Measurements from ENCODE around the gene WDR18. TPM values are rescaled to one million over a fixed set of nuclear protein-coding genes. Genes with fewer than 3 reads are reported as not detected.
A peak's percentile ranks its signal among the peaks of the same experiment; 100 is the strongest.

The WDR18 gene
- total RNA-seq, 2 donors from 2014 or later, result 18.2 to 42.8 TPM

- no peak overlapping the region for H3K27ac Mint-ChIP-seq
- H3K4me1 Mint-ChIP-seq, result peaks cover 2% of the 10 kb centered on the region
- H3K4me3 Mint-ChIP-seq, result no peak overlapping the region
- no peaks in the 10 kb centered on the region for H3K9me3 ChIP-seq (ENCODE audit: control insufficient read depth, low read length, poor library complexity, severe bottlenecking)
- ATAC-seq (no peak), DNase-seq (no peak)
- no peaks in the 10 kb centered on the region for H3K27me3 Mint-ChIP-seq
- H3K36me3 Mint-ChIP-seq (ENCODE audit: low read depth), result peaks cover 2% of the 10 kb centered on the region
Measured at GRCh38 chr19:964761-965694, 19.1 kb upstream of the WDR18 start.

- H3K9me3 ChIP-seq (ENCODE audit: control insufficient read depth, low read length, poor library complexity, severe bottlenecking), result peaks cover 3% of the 10 kb centered on the region
- ATAC-seq (no peak), DNase-seq (no peak)
- Mint-ChIP-seq H3K4me1 (peaks cover 2% of the 10 kb centered on the region), H3K27ac (peak overlapping the region; percentile 16), H3K4me3 (peak overlapping the region; percentile 5), H3K36me3 (ENCODE audit: low read depth) (peaks cover 2% of the 10 kb centered on the region), H3K27me3 (no peaks in the 10 kb centered on the region)
Measured at GRCh38 chr19:966485-967088, 17.6 kb upstream of the WDR18 start.

GRCh38 chr19:970695-971094, 13.4 kb upstream of the WDR18 start:
- H3K36me3 Mint-ChIP-seq (ENCODE audit: low read depth), result peaks cover 3% of the 10 kb centered on the region
- no peak for DNase-seq
- H3K4me1 Mint-ChIP-seq, result no peaks in the 10 kb centered on the region
- H3K4me3 Mint-ChIP-seq, result peak overlapping the region; percentile 66
- H3K27me3 Mint-ChIP-seq, result no peaks in the 10 kb centered on the region
- H3K9me3 ChIP-seq (ENCODE audit: control insufficient read depth, low read length, poor library complexity, severe bottlenecking), result peaks cover 3% of the 10 kb centered on the region
- ATAC-seq, result no peak
- peak overlapping the region; percentile 27 for H3K27ac Mint-ChIP-seq

- DNase-seq, result no peak
- H3K4me3 Mint-ChIP-seq, result no peak overlapping the region
- peaks cover 3% of the 10 kb centered on the region for H3K36me3 Mint-ChIP-seq (ENCODE audit: low read depth)
- peaks cover 3% of the 10 kb centered on the region for H3K9me3 ChIP-seq (ENCODE audit: control insufficient read depth, low read length, poor library complexity, severe bottlenecking)
- no peak for ATAC-seq
- no peaks in the 10 kb centered on the region for H3K4me1 Mint-ChIP-seq
- no peaks in the 10 kb centered on the region for H3K27me3 Mint-ChIP-seq
- no peak overlapping the region for H3K27ac Mint-ChIP-seq
Measured at GRCh38 chr19:971795-972194, 12.3 kb upstream of the WDR18 start.

GRCh38 chr19:972281-972680, 11.9 kb upstream of the WDR18 start:
- H3K4me3 Mint-ChIP-seq, result no peak overlapping the region
- no peaks in the 10 kb centered on the region for H3K27me3 Mint-ChIP-seq
- peaks cover 3% of the 10 kb centered on the region for H3K36me3 Mint-ChIP-seq (ENCODE audit: low read depth)
- peaks cover 3% of the 10 kb centered on the region for H3K9me3 ChIP-seq (ENCODE audit: control insufficient read depth, low read length, poor library complexity, severe bottlenecking)
- DNase-seq (no peak), ATAC-seq (no peak)
- H3K4me1 Mint-ChIP-seq, result no peaks in the 10 kb centered on the region
- H3K27ac Mint-ChIP-seq, result no peak overlapping the region

- peaks cover 3% of the 10 kb centered on the region for H3K9me3 ChIP-seq (ENCODE audit: control insufficient read depth, low read length, poor library complexity, severe bottlenecking)
- Mint-ChIP-seq H3K4me1 (no peaks in the 10 kb centered on the region), H3K36me3 (ENCODE audit: low read depth) (peaks cover 3% of the 10 kb centered on the region), H3K4me3 (no peak overlapping the region), H3K27me3 (no peaks in the 10 kb centered on the region), H3K27ac (no peak overlapping the region)
- ATAC-seq (no peak), DNase-seq (no peak)
Measured at GRCh38 chr19:973726-974563, 10.2 kb upstream of the WDR18 start.

- ATAC-seq (no peak), DNase-seq (no peak)
- no peak overlapping the region for H3K4me3 Mint-ChIP-seq
- no peaks in the 10 kb centered on the region for H3K4me1 Mint-ChIP-seq
- H3K36me3 Mint-ChIP-seq (ENCODE audit: low read depth), result peaks cover 3% of the 10 kb centered on the region
- H3K9me3 ChIP-seq (ENCODE audit: control insufficient read depth, low read length, poor library complexity, severe bottlenecking), result peaks cover 3% of the 10 kb centered on the region
- H3K27me3 Mint-ChIP-seq, result no peaks in the 10 kb centered on the region
- no peak overlapping the region for H3K27ac Mint-ChIP-seq
Measured at GRCh38 chr19:974564-975257, 9.4 kb upstream of the WDR18 start.

- ATAC-seq, result no peak
- H3K9me3 ChIP-seq (ENCODE audit: control insufficient read depth, low read length, poor library complexity, severe bottlenecking), result no peaks in the 10 kb centered on the region
- Mint-ChIP-seq H3K4me3 (no peak overlapping the region), H3K27ac (no peak overlapping the region), H3K36me3 (ENCODE audit: low read depth) (peaks cover 3% of the 10 kb centered on the region), H3K4me1 (no peaks in the 10 kb centered on the region), H3K27me3 (no peaks in the 10 kb centered on the region)
- DNase-seq, result no peak
Measured at GRCh38 chr19:976476-976875, 7.7 kb upstream of the WDR18 start.

- H3K4me3 Mint-ChIP-seq, result no peak overlapping the region
- H3K36me3 Mint-ChIP-seq (ENCODE audit: low read depth), result peaks cover 3% of the 10 kb centered on the region
- ATAC-seq (no peak), DNase-seq (no peak)
- no peaks in the 10 kb centered on the region for H3K27me3 Mint-ChIP-seq
- no peak overlapping the region for H3K27ac Mint-ChIP-seq
- no peaks in the 10 kb centered on the region for H3K4me1 Mint-ChIP-seq
- no peaks in the 10 kb centered on the region for H3K9me3 ChIP-seq (ENCODE audit: control insufficient read depth, low read length, poor library complexity, severe bottlenecking)
Measured at GRCh38 chr19:977058-977464, 7.1 kb upstream of the WDR18 start.

- Mint-ChIP-seq H3K4me1 (peaks cover 2% of the 10 kb centered on the region), H3K27me3 (no peaks in the 10 kb centered on the region), H3K36me3 (ENCODE audit: low read depth) (no peaks in the 10 kb centered on the region), H3K4me3 (no peak overlapping the region), H3K27ac (no peak overlapping the region)
- ATAC-seq, result no peak
- DNase-seq, result no peak
- H3K9me3 ChIP-seq (ENCODE audit: control insufficient read depth, low read length, poor library complexity, severe bottlenecking), result no peaks in the 10 kb centered on the region
Measured at GRCh38 chr19:979318-979741, 4.8 kb upstream of the WDR18 start.

GRCh38 chr19:980133-980998, 3.8 kb upstream of the WDR18 start:
- DNase-seq (no peak), ATAC-seq (no peak)
- H3K36me3 Mint-ChIP-seq (ENCODE audit: low read depth), result no peaks in the 10 kb centered on the region
- peaks cover 8% of the 10 kb centered on the region for H3K4me1 Mint-ChIP-seq
- no peak overlapping the region for H3K27ac Mint-ChIP-seq
- no peak overlapping the region for H3K4me3 Mint-ChIP-seq
- H3K27me3 Mint-ChIP-seq, result no peaks in the 10 kb centered on the region
- no peaks in the 10 kb centered on the region for H3K9me3 ChIP-seq (ENCODE audit: control insufficient read depth, low read length, poor library complexity, severe bottlenecking)

GRCh38 chr19:982567-983170, 1.5 kb upstream of the WDR18 start:
- H3K27me3 Mint-ChIP-seq, result no peaks in the 10 kb centered on the region
- H3K27ac Mint-ChIP-seq, result no peak overlapping the region
- H3K36me3 Mint-ChIP-seq (ENCODE audit: low read depth), result no peaks in the 10 kb centered on the region
- H3K4me3 Mint-ChIP-seq, result peak overlapping the region; percentile 21
- no peaks in the 10 kb centered on the region for H3K9me3 ChIP-seq (ENCODE audit: control insufficient read depth, low read length, poor library complexity, severe bottlenecking)
- H3K4me1 Mint-ChIP-seq, result peaks cover 15% of the 10 kb centered on the region
- DNase-seq, result peak; percentile 68 to 76 (median 71)
- ATAC-seq, result peak; percentile 72
